ENCODE results near the gene ISYNA1. TPM values are rescaled to one million over a fixed set of nuclear protein-coding genes. Genes with fewer than 3 reads are reported as not detected.

ISYNA1 gene
- total and polyA plus RNA-seq, 2 donors (not counting 3 experiments of a cell fraction or from before 2014, with no cell fraction given): 69.0 to 70.2 TPM

DNA sequence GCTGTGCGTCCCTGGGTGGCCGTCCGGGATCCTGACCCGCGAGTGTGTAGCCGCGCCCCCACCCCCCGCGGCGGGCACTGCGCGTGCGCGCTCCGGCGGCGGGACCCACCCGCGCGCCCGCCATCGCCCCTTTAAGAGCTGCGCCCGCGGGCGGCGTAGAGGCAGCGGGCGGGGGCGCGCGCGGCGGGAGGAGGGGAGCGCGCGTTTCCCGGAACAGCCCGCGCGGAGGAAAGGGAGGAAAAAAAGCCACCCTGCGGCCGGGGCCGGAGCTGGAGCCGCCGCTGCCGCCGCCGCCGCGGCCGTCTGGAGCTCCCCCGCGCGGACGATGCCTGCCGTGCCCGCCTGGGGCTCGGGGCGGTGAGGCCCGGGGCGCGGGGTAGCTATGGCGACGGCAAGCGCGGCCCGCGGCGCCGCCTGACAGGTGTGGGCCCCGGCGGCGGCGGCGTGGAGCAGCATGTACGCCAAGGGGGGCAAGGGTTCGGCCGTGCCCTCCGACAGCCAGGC, 18.7 kb downstream of the ISYNA1 start, which contains the start of gene SSBP4:
TSS of gene SSBP4 (plus strand) at position 204 of the 504 bp plus-strand sequence. CDS start at position 455, 251 bp downstream.
- dilution Hi-C loops (cut with MboI; ENCODE audit: extremely low pct_ligation_motif_present, low sequenced_read_pairs): no loop called here
- H3K4me1 ChIP-seq (ENCODE audit: control insufficient read depth, extremely low read depth, insufficient read depth, low read length): peaks cover 46% of the 10 kb centered on the region
- intact Hi-C loops (cut with micrococcal nuclease): loop anchor here (1.0 kb wide), 1 partner anchor 18 kb away; no protein-coding TSS in a partner anchor

More for the DNA sequence above, 18.7 kb downstream of the ISYNA1 start, which contains the start of gene SSBP4:
- FAIRE-seq: peak; percentile 76
- Histone ChIP-seq H3K79me2 (ENCODE audit: control insufficient read depth, insufficient read depth, low read length) (peaks cover 49% of the 10 kb centered on the region), H3K4me2 (ENCODE audit: insufficient read depth, low read length) (peak within 1 kb of the TSS; percentile 57), H3K36me3 (ENCODE audit: control insufficient read depth in 2 of 2, extremely low read depth in 1 of 2, insufficient read depth in 2 of 2, low read length in 2 of 2) (no peaks in the 10 kb centered on the region), H3K9me3 (replicated peaks; ENCODE audit: control insufficient read depth, insufficient read depth, low read length) (no peaks in the 10 kb centered on the region), H3K9ac (replicated peaks; ENCODE audit: extremely low read depth, insufficient read depth, low read length) (peak within 1 kb of the TSS; percentile 71), H2AFZ (ENCODE audit: low read depth, low read length) (peak within 1 kb of the TSS; percentile 78), H4K20me1 (replicated peaks; ENCODE audit: control insufficient read depth, extremely low read depth, insufficient read depth, low read length) (no peaks in the 10 kb centered on the region), H3K9me1 (replicated peaks; ENCODE audit: control insufficient read depth, extremely low read depth, insufficient read depth, low read length) (no peaks in the 10 kb centered on the region), H3K27ac (ENCODE audit: insufficient read depth, low read depth, low read length) (peak within 1 kb of the TSS; percentile 54), H3K4me3 (replicated peaks in 1 of 3; ENCODE audit: insufficient read depth in 1 of 3, low read depth in 1 of 3, low read length in 3 of 3) (peak within 1 kb of the TSS; percentile 50 to 73 (median 53)), H3K27me3 (ENCODE audit: control insufficient read depth in 2 of 2, insufficient read depth in 2 of 2, low read length in 2 of 2) (no peaks in the 10 kb centered on the region)
- BruUV-seq (replicated peaks): no TSS peak
- DNase-seq (ENCODE audit: low read depth, low spot score): peak; percentile 76
- TF ChIP-seq EZH2 (IDR thresholded peaks at IDR 0.05; ENCODE audit: borderline replicate concordance, low read depth, low read length, severe bottlenecking) (no peak), POLR2AphosphoS5 (IDR thresholded peaks at IDR 0.05; ENCODE audit: insufficient read depth, low read depth, low read length) (peak; percentile 73), JUN (IDR thresholded peaks at IDR 0.05; ENCODE audit: borderline replicate concordance, insufficient read depth, insufficient read length, low read depth) (no peak), POLR2A (IDR thresholded peaks at IDR 0.05; ENCODE audit: low read depth, low read length) (peak; percentile 49), FOS (IDR thresholded peaks at IDR 0.05; ENCODE audit: borderline replicate concordance, insufficient read depth, low read length) (no peak), GATA2 (IDR thresholded peaks at IDR 0.05; ENCODE audit: insufficient read depth, insufficient read length, low read depth, low read length) (no peak), MYC (IDR thresholded peaks at IDR 0.05; ENCODE audit: low read depth, low read length) (no peak)
- TF ChIP-seq, protein P1, sequence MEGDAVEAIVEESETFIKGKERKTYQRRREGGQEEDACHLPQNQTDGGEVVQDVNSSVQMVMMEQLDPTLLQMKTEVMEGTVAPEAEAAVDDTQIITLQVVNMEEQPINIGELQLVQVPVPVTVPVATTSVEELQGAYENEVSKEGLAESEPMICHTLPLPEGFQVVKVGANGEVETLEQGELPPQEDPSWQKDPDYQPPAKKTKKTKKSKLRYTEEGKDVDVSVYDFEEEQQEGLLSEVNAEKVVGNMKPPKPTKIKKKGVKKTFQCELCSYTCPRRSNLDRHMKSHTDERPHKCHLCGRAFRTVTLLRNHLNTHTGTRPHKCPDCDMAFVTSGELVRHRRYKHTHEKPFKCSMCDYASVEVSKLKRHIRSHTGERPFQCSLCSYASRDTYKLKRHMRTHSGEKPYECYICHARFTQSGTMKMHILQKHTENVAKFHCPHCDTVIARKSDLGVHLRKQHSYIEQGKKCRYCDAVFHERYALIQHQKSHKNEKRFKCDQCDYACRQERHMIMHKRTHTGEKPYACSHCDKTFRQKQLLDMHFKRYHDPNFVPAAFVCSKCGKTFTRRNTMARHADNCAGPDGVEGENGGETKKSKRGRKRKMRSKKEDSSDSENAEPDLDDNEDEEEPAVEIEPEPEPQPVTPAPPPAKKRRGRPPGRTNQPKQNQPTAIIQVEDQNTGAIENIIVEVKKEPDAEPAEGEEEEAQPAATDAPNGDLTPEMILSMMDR (IDR thresholded peaks at IDR 0.05; ENCODE audit: extremely low read depth in 1 of 2, insufficient read depth in 1 of 2, low read depth in 1 of 2, low read length in 2 of 2): peak; percentile 19 to 31
- TF ChIP-seq, protein P2, sequence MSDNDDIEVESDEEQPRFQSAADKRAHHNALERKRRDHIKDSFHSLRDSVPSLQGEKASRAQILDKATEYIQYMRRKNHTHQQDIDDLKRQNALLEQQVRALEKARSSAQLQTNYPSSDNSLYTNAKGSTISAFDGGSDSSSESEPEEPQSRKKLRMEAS (IDR thresholded peaks at IDR 0.05; ENCODE audit: insufficient read depth, insufficient read length): no peak
- CTCF ChIA-PET: interaction anchor here (0.7 to 11.1 kb wide), 15 partner anchors 9 to 306 kb away, joined by 3 to 119 read pairs (median 5); partner anchors contain the start of genes GDF15 and JUND
- POLR2A ChIA-PET: interaction anchor here (1.5 to 5.8 kb wide), 3 partner anchors 9 to 139 kb away, joined by 4 to 58 read pairs (median 9); partner anchors contain the start of genes GDF15 and JUND
